GM21576 (cell line): ENCODE results near the gene SLC35E2B.
A peak's percentile ranks its signal among the peaks of the same experiment; 100 is the strongest.
"Not testable (repeated sequence)": the region's sequence is repeated elsewhere in the genome, so short reads cannot be mapped to it uniquely, and the experiment has no call there.

Experiments
- ATAC-seq: cut with Tn5 transposase; IDR thresholded peaks from one replicate; pipeline ENCODE4 v1.9.1; 2021; ENCODE audit warnings: mild to moderate bottlenecking, moderate library complexity; ENCODE audit not compliant: unreplicated experiment

Gene SLC35E2B

GRCh38 chr1:1677718-1678580 lies 14.6 kb downstream of the SLC35E2B start:
- peak; percentile 60 for ATAC-seq

DNA sequence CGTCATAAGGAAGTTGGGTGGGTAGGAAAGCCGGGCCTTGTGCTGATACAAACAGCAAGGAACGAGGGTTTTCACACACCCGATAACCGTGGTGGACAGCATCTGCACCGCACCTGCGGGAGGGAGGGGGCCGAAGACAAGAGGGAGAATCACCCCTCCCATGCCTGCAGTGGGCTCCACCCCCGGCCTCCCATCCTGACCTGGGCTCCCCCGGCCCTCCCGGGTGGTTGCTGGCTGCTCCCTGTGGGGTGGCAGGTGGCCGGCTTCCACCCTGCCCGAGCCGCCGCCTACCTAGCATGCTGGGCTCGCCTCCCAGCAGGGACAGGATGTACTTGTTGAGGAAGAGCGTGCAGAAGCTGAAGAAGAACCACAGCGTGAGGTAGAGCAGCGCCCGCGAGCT lies 16.5 kb downstream of the SLC35E2B start:
- ATAC-seq: not testable (repeated sequence)

- ATAC-seq: not testable (repeated sequence)
These were observed 17.4 kb downstream of the SLC35E2B start for GRCh38 chr1:1675218-1675617.

DNA sequence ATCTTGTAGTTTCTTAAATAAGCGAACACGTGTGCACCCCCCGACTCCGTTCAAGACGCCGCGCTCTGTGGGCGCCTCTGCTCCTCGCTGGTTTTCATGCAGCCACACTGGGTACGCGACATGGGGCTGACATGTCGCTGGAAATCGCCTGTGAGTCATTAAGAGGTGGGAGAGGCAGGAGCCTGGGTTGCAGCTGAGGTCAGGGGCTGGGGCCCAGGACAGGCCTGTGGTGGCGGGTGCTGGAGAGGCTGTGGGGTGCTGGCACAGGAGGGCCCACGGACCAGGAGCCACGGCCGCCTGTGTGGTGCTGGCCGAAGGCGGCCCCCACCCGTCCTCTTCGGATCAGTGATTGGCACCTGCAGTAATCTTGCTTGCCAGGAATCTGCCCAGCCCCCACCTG lies 17.8 kb downstream of the SLC35E2B start:
- not testable (repeated sequence) for ATAC-seq

- no peak for ATAC-seq
These were observed 20.2 kb downstream of the SLC35E2B start for GRCh38 chr1:1672181-1672965.

- ATAC-seq: no peak
These were observed 21.1 kb downstream of the SLC35E2B start for GRCh38 chr1:1671365-1672119.

GRCh38 chr1:1670866-1671265 lies 21.7 kb downstream of the SLC35E2B start:
- ATAC-seq: no peak

DNA sequence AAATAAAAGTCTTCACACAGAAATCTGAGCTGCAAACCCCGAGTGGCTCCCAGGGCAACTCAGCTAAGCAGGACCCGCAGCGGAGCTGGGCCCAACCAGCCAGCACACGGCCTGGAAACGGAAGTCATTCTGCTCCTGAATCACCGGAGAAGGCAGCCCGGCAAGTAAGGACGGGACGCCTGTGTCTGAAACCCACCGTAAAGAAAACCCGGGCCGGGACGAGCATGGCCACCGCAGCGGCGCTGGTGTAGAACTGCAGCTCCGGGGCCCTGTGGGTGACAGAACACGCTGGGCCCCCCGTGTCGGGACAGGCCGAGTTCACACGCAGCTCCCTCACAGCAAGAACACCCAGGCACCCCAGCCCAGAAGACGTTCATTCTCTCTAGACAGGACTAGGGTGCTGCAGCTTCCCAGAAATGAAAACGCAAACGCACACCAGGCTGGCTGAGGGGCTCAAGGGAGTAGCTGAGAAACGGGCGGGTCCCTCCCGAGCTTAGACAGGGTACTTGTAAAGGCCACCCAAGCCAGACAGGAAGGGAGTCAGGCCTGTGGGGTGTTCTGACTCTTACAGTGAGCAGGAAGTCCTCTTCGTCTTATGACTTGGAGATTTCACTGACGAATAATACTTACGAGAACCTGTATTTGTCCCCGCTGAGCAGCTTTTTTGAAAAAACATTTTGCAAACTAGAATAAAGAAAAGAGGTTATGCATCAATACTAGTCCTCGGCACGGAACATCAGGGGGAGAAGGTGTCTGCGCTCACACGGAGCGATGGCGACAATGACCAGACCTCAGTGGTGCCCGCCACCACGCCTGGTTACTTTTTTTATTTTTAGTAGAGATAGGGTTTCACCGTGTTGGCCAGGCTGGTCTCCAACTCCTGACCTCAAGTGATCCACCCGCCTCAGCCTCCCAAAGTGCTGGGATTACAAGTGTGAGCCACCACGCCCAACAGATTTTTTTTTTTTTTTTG lies 22.8 kb downstream of the SLC35E2B start:
- ATAC-seq: no peak

- ATAC-seq: no peak
These were observed 26.1 kb downstream of the SLC35E2B start for GRCh38 chr1:1666526-1666925.

DNA sequence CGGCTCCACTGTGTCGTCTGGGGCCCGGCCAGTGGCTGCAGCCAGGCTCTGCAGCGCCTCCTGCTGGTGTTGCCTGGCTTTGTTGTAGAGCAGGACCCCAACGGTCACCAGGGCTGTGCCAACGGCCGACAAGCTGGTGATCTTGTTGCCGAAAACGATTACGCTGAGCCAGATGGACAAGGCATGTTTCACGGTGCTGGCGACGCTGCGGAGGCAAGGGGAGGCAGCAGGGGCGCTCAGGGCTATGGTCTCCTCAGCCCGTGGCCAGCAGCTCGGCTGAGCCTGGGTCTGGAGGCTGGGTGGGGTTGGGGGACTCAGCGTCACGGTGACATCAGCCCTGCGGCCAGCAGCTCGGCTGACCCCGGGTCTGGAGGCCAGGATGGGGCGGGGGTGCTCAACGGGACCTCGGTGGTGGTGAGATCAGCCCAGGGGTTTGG lies 26.8 kb downstream of the SLC35E2B start:
- ATAC-seq: no peak

- no peak for ATAC-seq
These were observed 27.4 kb downstream of the SLC35E2B start for GRCh38 chr1:1664941-1665814.

GRCh38 chr1:1664318-1664717 lies 28.3 kb downstream of the SLC35E2B start:
- ATAC-seq: not testable (repeated sequence)

- not testable (repeated sequence) for ATAC-seq
These were observed 29.6 kb downstream of the SLC35E2B start for GRCh38 chr1:1662830-1663560.

DNA sequence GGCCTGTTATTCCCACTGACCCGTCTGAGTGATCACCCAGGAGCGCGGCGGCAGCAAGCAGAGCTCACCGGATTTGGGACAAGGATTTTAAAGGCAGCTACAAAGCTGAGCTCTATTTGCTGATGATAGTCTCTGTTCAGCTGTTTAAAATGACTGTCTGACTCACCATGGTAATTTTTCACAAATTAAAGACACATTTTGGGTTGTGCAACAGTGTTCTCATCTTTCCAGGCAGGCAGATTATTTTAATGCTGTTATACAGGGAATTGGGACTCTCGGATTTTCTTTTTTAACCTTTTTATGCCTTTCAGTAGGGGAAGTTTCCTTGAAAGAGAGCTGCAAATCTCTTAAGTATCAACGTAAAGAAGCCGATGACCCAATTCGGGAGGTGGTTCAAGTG lies 30.2 kb downstream of the SLC35E2B start:
- not testable (repeated sequence) for ATAC-seq

DNA sequence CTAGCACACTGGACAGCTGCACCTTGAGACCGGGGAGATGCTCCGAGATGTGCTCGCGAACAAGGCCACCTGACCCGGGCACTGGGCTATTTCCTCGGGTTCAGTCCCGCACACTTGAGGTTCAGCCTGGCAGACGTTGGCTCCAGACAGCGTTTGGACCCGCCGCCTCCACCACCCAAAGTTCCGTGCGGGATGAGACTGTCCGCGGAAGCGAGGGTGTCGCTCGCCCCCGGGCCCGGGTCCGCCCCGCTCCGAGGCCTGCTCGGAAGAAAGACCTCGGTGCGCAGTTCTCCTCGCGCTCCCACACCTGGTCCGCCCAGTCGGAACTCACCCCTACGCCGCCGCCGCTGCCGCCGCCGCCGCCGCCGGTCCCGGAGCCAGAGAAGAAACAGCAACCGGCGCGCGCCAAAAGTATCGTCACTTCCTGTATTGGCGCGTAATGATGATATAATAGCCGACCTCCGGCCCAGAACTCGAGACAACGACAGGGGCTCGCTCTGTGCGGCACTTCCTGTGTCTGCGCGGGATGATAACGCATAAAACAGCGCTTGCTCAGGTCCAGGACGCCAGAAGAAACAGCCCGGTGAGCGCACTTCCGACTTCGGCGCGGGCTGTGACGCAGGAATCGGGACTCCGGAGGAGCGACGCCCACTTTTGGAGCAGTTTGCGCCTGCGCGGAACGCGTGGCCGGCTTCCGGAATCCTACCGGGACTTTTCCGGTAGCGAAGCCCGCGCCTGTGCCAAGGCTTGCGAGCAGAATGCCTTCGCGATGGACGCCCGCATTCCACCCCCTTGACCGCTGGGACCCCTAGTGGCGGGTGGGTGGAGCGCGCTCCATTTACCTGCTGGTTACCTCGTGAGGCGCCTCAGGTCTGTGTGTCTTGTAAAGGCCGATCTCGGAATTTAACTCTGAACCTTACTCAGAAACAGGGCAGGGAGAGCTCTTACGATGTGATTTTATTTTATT lies 33.7 kb downstream of the SLC35E2B start, which contains the start of gene CDK11B:
Gene CDK11B (minus strand): TSS at position 422 of the 967 bp plus-strand sequence. CDS start 1,519 bp downstream, outside the sequence.
- ATAC-seq: peak; percentile 76

DNA sequence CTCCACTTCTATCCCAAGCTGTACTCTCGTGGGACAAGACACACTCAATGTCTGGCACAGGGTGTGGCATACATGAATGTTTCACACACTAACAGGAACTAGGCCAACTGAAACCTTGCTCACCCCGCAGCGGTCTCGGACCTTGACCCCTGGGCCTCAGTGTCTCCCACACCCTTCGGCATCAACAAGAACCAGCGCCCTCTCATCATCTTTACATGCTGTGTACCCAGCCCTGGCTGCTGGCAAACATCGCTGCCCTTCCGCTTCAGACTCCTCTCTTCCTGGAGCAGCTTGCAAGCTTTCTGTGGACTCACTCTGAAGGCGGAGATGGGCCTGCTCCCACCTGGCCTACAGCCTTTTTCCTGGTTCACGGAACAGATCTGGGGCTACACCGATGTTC lies 44.3 kb downstream of the SLC35E2B start:
- ATAC-seq: not testable (repeated sequence)
